GM19397 (cell line): Measurements from ENCODE around the gene ZBTB43.
"Not testable (repeated sequence)": the region's sequence is repeated elsewhere in the genome, so short reads cannot be mapped to it uniquely, and the experiment has no call there.

ENCODE experiments used
- ATAC-seq: cut with Tn5 transposase; IDR thresholded peaks from one replicate; pipeline ENCODE4 v1.9.1; 2021; ENCODE audit warnings: mild to moderate bottlenecking, moderate library complexity; ENCODE audit not compliant: unreplicated experiment

Gene ZBTB43

GRCh38 chr9:126804696-126805553 lies at the start of gene ZBTB43:
TSS of gene ZBTB43 (plus strand) at chr9:126805040. CDS start at chr9:126832510, 27,470 bp downstream.
- ATAC-seq, result peak; percentile 81

GRCh38 chr9:126755317-126755875 lies 49.4 kb upstream of the ZBTB43 start:
- ATAC-seq, result no peak

GRCh38 chr9:126756238-126756637 lies 48.6 kb upstream of the ZBTB43 start:
- ATAC-seq, result no peak

- no peak for ATAC-seq
Observed at GRCh38 chr9:126756876-126757415, 47.9 kb upstream of the ZBTB43 start.

- ATAC-seq, result no peak
Observed at GRCh38 chr9:126758916-126759585, 45.8 kb upstream of the ZBTB43 start.

- no peak for ATAC-seq
Observed at GRCh38 chr9:126761274-126761673, 43.6 kb upstream of the ZBTB43 start.

GRCh38 chr9:126763130-126763764 lies 41.6 kb upstream of the ZBTB43 start:
- no peak for ATAC-seq

GRCh38 chr9:126773004-126773607 lies 31.7 kb upstream of the ZBTB43 start:
- no peak for ATAC-seq

- no peak for ATAC-seq
Observed at GRCh38 chr9:126775926-126776325, 28.9 kb upstream of the ZBTB43 start.

GRCh38 chr9:126777733-126778132 lies 27.1 kb upstream of the ZBTB43 start:
- ATAC-seq, result no peak

GRCh38 chr9:126778141-126778540 lies 26.7 kb upstream of the ZBTB43 start:
- no peak for ATAC-seq

- not testable (repeated sequence) for ATAC-seq
Observed at GRCh38 chr9:126778696-126779095, 26.1 kb upstream of the ZBTB43 start.

GRCh38 chr9:126781186-126782052 lies 23.4 kb upstream of the ZBTB43 start:
- no peak for ATAC-seq

- no peak for ATAC-seq
Observed at GRCh38 chr9:126782053-126782388, 22.8 kb upstream of the ZBTB43 start.

GRCh38 chr9:126783949-126784348 lies 20.9 kb upstream of the ZBTB43 start:
- no peak for ATAC-seq

GRCh38 chr9:126784401-126784800 lies 20.4 kb upstream of the ZBTB43 start:
- no peak for ATAC-seq

GRCh38 chr9:126784841-126785240 lies 20.0 kb upstream of the ZBTB43 start:
- ATAC-seq, result not testable (repeated sequence)

- ATAC-seq, result no peak
Observed at GRCh38 chr9:126788046-126788445, 16.8 kb upstream of the ZBTB43 start.

- no peak for ATAC-seq
Observed at GRCh38 chr9:126788634-126789349, 16.0 kb upstream of the ZBTB43 start.
